Measurements from ENCODE around the gene SELENOH.

DNA sequence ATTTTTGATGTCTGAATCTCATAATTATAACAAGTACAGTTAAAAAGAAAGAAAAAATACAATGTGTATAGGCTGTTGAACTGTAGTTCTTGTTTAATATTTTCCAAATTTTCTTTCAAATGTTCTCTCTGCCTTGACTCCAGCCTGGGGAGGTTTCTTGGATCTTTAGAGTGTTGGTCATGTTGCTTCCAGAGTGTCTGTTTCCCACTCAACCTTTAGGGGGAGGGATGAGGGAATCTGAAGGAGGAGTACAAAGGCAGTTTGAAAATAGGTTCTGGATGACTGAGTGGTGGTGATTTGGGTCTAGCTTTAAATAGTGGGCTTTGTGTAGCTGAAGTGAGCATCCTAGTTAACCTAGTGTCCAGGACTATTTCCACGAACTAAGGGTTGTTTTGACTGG is 22.3 kb downstream of the SELENOH start:
- no peak for TF ChIP-seq EZH2 (IDR thresholded peaks at IDR 0.05; ENCODE audit: low read length, unreplicated experiment)
- TF ChIP-seq, protein P1, sequence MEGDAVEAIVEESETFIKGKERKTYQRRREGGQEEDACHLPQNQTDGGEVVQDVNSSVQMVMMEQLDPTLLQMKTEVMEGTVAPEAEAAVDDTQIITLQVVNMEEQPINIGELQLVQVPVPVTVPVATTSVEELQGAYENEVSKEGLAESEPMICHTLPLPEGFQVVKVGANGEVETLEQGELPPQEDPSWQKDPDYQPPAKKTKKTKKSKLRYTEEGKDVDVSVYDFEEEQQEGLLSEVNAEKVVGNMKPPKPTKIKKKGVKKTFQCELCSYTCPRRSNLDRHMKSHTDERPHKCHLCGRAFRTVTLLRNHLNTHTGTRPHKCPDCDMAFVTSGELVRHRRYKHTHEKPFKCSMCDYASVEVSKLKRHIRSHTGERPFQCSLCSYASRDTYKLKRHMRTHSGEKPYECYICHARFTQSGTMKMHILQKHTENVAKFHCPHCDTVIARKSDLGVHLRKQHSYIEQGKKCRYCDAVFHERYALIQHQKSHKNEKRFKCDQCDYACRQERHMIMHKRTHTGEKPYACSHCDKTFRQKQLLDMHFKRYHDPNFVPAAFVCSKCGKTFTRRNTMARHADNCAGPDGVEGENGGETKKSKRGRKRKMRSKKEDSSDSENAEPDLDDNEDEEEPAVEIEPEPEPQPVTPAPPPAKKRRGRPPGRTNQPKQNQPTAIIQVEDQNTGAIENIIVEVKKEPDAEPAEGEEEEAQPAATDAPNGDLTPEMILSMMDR (conservative IDR thresholded peaks at IDR 0.05; ENCODE audit: low read depth, low read length) = peak; percentile 54

Data from PC-3 (cell line).